Common myeloid progenitor, CD34-positive (primary cell): Measurements from ENCODE around the gene SLFN11.
A peak's percentile ranks its signal among the peaks of the same experiment; 100 is the strongest.

ENCODE experiments used
- CTCF ChIA-PET: fragments of 350-600 bp; sonication (Branson Sonifier 250); formaldehyde crosslinking; loops from one replicate; lab custom pipeline; 2021; ENCODE audit warnings: antibody characterized with exemption; lab: Charles Lee
- POLR2A ChIA-PET: fragments of 350-600 bp; sonication (Branson Sonifier 250); formaldehyde crosslinking; loops from one replicate; lab custom pipeline; 2021; ENCODE audit warnings: antibody characterized with exemption; lab: Charles Lee
- DNase-seq, 3 donors: peaks; one replicate each; pipeline versions ENCODE4 v3.0.0 to v3.0.0-alpha.2; 2013
- H3K27ac ChIP-seq, 2 experiments: 1 replicate in 1 of 2; 2 replicates in 1 of 2; pipeline ENCODE4 v1.7.0; 2013; ENCODE audit warnings: inconsistent platforms in 2 of 2, low read length in 2 of 2, mild to moderate bottlenecking in 2 of 2, low read depth in 1 of 2, moderate library complexity in 1 of 2; ENCODE audit not compliant: severe bottlenecking in 2 of 2, insufficient read depth in 1 of 2, poor library complexity in 1 of 2
- H3K27me3 ChIP-seq, 5 experiments: replicated peaks in 2 of 5; 1 replicate in 3 of 5; 2 replicates in 2 of 5; pipeline versions ENCODE4 v1.6.1 to v1.7.0; 2013; ENCODE audit warnings: low read length in 4 of 5, mild to moderate bottlenecking in 2 of 5, moderate library complexity in 2 of 5, inconsistent platforms in 1 of 5; ENCODE audit not compliant: insufficient read depth in 5 of 5, control insufficient read depth in 4 of 5
- H3K36me3 ChIP-seq, 4 experiments: 1 replicate in 2 of 4; 2 replicates in 2 of 4; pipeline versions ENCODE4 v1.6.1 to v1.7.0; 2013; ENCODE audit warnings: low read length in 3 of 4, control low read depth in 1 of 4, mild to moderate bottlenecking in 1 of 4; ENCODE audit not compliant: control insufficient read depth in 4 of 4, insufficient read depth in 4 of 4
- H3K4me1 ChIP-seq, 4 experiments: 1 replicate in 3 of 4; 2 replicates in 1 of 4; pipeline versions ENCODE4 v1.6.1 to v1.7.1; 2013; ENCODE audit warnings: low read length in 3 of 4, mild to moderate bottlenecking in 3 of 4, control low read depth in 1 of 4, inconsistent platforms in 1 of 4, moderate library complexity in 1 of 4; ENCODE audit not compliant: control insufficient read depth in 4 of 4, insufficient read depth in 4 of 4; ENCODE audit errors: control extremely low read depth in 1 of 4
- H3K4me3 ChIP-seq, 7 experiments: 1 replicate in 4 of 7; 2 replicates in 3 of 7; pipeline versions ENCODE4 v1.5.1 to v1.7.0; 2013; ENCODE audit warnings: mild to moderate bottlenecking in 7 of 7, low read length in 6 of 7, moderate library complexity in 6 of 7, inconsistent platforms in 2 of 7, low read depth in 2 of 7, control low read depth in 1 of 7; ENCODE audit not compliant: insufficient read depth in 4 of 7, control insufficient read depth in 1 of 7; ENCODE audit errors: extremely low read depth in 1 of 7
- H3K9me3 ChIP-seq, 5 experiments: 1 replicate in 4 of 5; 2 replicates in 1 of 5; pipeline versions ENCODE4 v1.6.1 to v1.7.1; 2013; ENCODE audit warnings: low read length in 4 of 5, mild to moderate bottlenecking in 2 of 5, inconsistent platforms in 1 of 5, low read depth in 1 of 5, moderate library complexity in 1 of 5; ENCODE audit not compliant: control insufficient read depth in 4 of 5, insufficient read depth in 2 of 5; ENCODE audit errors: control extremely low read depth in 1 of 5
- WGBS: methylation state at CpG from one replicate; pipeline ENCODE4 v1.1.5; 2013; ENCODE audit not compliant: insufficient coverage; 5-methylcytosine and 5-hydroxymethylcytosine counted together

The SLFN11 gene

GRCh38 chr17:35361027-35361426 lies 12.4 kb downstream of the SLFN11 start:
- CTCF ChIA-PET = interaction anchor here (0.6 kb wide), 1 partner anchor 241 kb away, joined by 3 read pairs; no protein-coding TSS in a partner anchor
- Histone ChIP-seq H3K27ac (no peak overlapping the region), H3K4me1 (no peaks in the 10 kb centered on the region), H3K27me3 (no peaks in the 10 kb centered on the region), H3K36me3 (peaks cover 24 to 76% (median 58%) of the 10 kb centered on the region in 4 experiments), H3K9me3 (no peaks in the 10 kb centered on the region), H3K4me3 (no peak overlapping the region)
- 100% methylated on average over 1 of the region's 1 CpG for WGBS
- POLR2A ChIA-PET = no interaction called here
- no peak for DNase-seq

DNA sequence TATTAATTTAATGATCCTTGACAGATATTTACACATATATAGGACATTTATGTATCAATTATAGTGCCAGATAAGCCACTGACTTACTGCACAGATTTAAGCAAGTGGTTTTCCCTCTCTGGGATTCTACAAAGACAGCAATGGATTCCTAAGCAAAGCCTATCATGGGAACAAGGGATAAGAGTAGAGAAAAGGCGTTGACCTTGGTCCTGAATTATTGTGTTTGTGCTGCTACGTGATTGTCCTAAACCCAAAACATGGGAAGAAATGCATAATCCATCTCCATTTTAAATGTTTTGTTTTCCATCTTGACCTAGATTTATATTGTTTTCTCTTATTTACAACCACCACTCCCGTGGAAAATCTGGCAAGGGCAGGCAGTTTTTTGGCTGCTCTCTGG lies 14.0 kb downstream of the SLFN11 start:
- no peak overlapping the region for H3K4me3 ChIP-seq
- 100% methylated on average over 2 of the region's 3 CpGs for WGBS
- no peak overlapping the region for H3K27ac ChIP-seq
- peaks cover 26 to 86% (median 66%) of the 10 kb centered on the region in 4 experiments for H3K36me3 ChIP-seq
- ChIA-PET POLR2A (no interaction called here), CTCF (no interaction called here)
- H3K9me3 ChIP-seq = no peaks in the 10 kb centered on the region
- H3K27me3 ChIP-seq = no peaks in the 10 kb centered on the region
- no peaks in the 10 kb centered on the region for H3K4me1 ChIP-seq
- no peak for DNase-seq

- ChIA-PET CTCF (interaction anchor here (1.5 kb wide), 1 partner anchor 39 kb away, joined by 3 read pairs; no protein-coding TSS in a partner anchor), POLR2A (no interaction called here)
- DNase-seq = no peak
- WGBS = 92% methylated on average over 5 of the region's 6 CpGs
- H3K27me3 ChIP-seq = no peaks in the 10 kb centered on the region
- H3K4me1 ChIP-seq = no peaks in the 10 kb centered on the region
- no peak overlapping the region for H3K27ac ChIP-seq
- peaks cover 14 to 60% (median 42%) of the 10 kb centered on the region in 4 experiments for H3K36me3 ChIP-seq
- H3K9me3 ChIP-seq = no peaks in the 10 kb centered on the region
- H3K4me3 ChIP-seq = no peak overlapping the region
Measured at GRCh38 chr17:35352284-35352683, 21.1 kb downstream of the SLFN11 start.

- peaks cover 7 to 46% (median 30%) of the 10 kb centered on the region in 4 experiments for H3K36me3 ChIP-seq
- H3K4me1 ChIP-seq = peaks cover 0 to 16% (median 12%) of the 10 kb centered on the region in 4 experiments
- ChIA-PET POLR2A (no interaction called here), CTCF (no interaction called here)
- DNase-seq = no peak
- H3K27me3 ChIP-seq = peaks cover 0 to 5% (median 0%) of the 10 kb centered on the region in 5 experiments
- no CpG with 5 or more reads among the region's 1 CpG for whole genome bisulfite sequencing
- no peak overlapping the region for H3K4me3 ChIP-seq
- H3K27ac ChIP-seq = no peak overlapping the region
- no peaks in the 10 kb centered on the region for H3K9me3 ChIP-seq
Measured at GRCh38 chr17:35350493-35350892, 22.9 kb downstream of the SLFN11 start.

DNA sequence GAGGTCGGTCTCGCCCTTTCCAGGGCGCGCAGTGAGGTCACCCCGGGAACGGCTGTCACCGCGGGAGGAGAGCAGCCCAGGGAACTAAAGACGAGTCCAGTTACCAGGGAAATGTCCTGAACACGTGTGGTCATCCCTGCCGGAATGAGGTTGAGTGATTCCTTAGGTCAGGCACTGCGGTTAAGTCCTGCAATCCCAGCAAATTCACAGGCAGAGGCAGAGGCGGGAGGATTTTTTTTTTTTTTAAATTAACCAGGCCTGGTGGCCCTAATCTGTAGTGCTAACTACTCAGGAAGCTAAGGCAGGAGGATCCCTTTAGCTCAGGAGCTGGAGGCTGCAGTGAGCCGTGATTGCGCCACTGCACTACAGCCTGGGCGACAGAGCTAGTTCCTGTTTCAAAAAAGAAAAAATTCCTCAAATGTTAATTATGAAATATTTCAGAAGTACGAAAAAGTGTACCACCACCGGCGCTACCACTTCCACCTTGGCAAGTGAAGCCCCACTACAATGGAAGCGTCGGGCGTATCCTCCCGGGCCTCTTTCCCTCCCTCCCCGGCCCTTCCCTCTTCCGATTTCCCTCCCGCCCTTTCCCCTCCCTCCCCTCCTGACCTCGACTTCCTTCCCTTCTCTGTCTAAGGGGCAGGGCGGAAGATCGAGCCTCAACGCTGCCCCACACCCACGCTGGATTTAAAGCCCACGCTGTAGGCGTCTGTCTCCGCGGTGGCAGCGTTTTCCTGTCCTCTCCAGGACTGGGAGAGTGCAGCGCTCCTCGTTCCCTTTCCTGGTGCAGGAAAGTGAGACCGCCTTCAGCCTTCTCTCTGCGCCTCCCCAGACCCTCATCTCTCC lies 27.3 kb downstream of the SLFN11 start:
- Histone ChIP-seq H3K27ac (no peak overlapping the region), H3K36me3 (peaks cover 0 to 10% (median 8%) of the 10 kb centered on the region in 4 experiments), H3K4me1 (peaks cover 2 to 23% (median 17%) of the 10 kb centered on the region in 4 experiments), H3K4me3 (peak overlapping the region; percentile 15 to 77 (median 67)), H3K27me3 (peaks cover 0 to 27% (median 7%) of the 10 kb centered on the region in 5 experiments), H3K9me3 (peaks cover 0 to 5% (median 1%) of the 10 kb centered on the region in 5 experiments)
- under 1% methylated on average over 27 of the region's 40 CpGs for WGBS
- DNase-seq = peak; percentile 54 to 72 (median 71)
- POLR2A ChIA-PET = interaction anchor here (0.6 to 1.1 kb wide), 2 partner anchors 10 to 27 kb away, joined by 3 read pairs; partner anchors contain the start of gene SLFN11
- CTCF ChIA-PET = no interaction called here

GRCh38 chr17:35345445-35345925 lies 27.9 kb downstream of the SLFN11 start:
- CTCF ChIA-PET = no interaction called here
- Histone ChIP-seq H3K9me3 (peaks cover 0 to 6% (median 3%) of the 10 kb centered on the region in 5 experiments), H3K27ac (no peak overlapping the region), H3K4me1 (peaks cover 2 to 23% (median 17%) of the 10 kb centered on the region in 4 experiments), H3K27me3 (peaks cover 0 to 27% (median 7%) of the 10 kb centered on the region in 5 experiments), H3K4me3 (peak overlapping the region; percentile 15 to 77 (median 67)), H3K36me3 (peaks cover 0 to 6% (median 3%) of the 10 kb centered on the region in 4 experiments)
- DNase-seq = no peak
- 33% methylated on average over 13 of the region's 25 CpGs for WGBS
- POLR2A ChIA-PET = interaction anchor here (1.1 kb wide), 1 partner anchor 28 kb away, joined by 3 read pairs; the partner anchor contains the start of gene SLFN11
